ENCODE results near the gene SCFD1.
"Not testable (repeated sequence)": the region's sequence is repeated elsewhere in the genome, so short reads cannot be mapped to it uniquely, and the experiment has no call there.

The SCFD1 gene

DNA sequence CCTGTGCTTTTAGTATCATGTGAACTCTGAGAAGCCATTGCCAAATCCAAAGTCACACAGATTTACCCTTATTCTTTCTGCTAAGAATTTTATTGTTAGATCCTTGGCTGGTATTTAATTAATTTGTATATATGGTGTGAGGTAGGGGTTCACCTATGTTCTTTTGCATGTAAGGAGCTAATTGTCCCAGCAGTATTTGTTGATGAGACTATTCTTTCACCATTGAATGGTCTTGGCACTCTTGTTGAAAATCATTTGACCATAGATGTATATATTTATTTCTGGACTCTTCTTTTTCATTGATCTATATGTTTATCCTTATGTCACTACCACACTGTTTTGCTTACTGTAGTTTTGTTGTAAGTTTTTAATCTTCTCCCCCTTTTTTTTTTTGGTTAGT is 36.9 kb upstream of the SCFD1 start:
- Histone ChIP-seq H3K9me3 (replicated peaks; ENCODE audit: low read length) (no peaks in the 10 kb centered on the region), H3K9ac (ENCODE audit: low read depth, low read length) (no peak overlapping the region), H3K36me3 (ENCODE audit: insufficient read depth, low read length) (peaks cover 14% of the 10 kb centered on the region), H3K27me3 (ENCODE audit: control insufficient read depth, insufficient read depth, low read length) (no peaks in the 10 kb centered on the region), H3K4me1 (ENCODE audit: control insufficient read depth, insufficient read depth, low read length) (peaks cover 6% of the 10 kb centered on the region), H3K4me3 (ENCODE audit: low read length) (no peak overlapping the region), H3K4me2 (ENCODE audit: low read length) (no peak overlapping the region)

DNA sequence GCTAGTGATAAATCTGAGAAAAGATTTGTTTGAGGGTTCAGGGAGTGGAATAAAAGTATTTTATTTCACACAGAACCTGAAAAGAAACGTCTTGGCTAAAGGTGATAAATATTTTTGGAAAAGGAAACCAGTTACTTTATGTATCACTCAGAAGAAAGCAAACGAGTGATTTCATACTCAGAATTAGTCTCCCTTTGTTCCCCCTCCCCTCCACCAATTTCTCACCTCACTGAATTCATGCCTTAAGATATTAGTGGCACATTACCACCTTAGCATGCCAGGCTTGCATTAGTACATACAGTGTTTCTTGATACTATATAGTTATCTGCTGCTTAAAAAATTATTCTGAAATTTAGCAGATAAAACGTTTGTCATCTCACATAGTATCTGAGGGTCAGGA is 35.0 kb upstream of the SCFD1 start:
- Histone ChIP-seq H3K4me1 (ENCODE audit: control insufficient read depth, insufficient read depth, low read length) (no peaks in the 10 kb centered on the region), H3K4me2 (ENCODE audit: low read length) (no peak overlapping the region), H3K36me3 (ENCODE audit: insufficient read depth, low read length) (peaks cover 23% of the 10 kb centered on the region), H3K27me3 (ENCODE audit: control insufficient read depth, insufficient read depth, low read length) (no peaks in the 10 kb centered on the region), H3K9me3 (replicated peaks; ENCODE audit: low read length) (no peaks in the 10 kb centered on the region), H3K4me3 (ENCODE audit: low read length) (no peak overlapping the region), H3K9ac (ENCODE audit: low read depth, low read length) (no peak overlapping the region)

DNA sequence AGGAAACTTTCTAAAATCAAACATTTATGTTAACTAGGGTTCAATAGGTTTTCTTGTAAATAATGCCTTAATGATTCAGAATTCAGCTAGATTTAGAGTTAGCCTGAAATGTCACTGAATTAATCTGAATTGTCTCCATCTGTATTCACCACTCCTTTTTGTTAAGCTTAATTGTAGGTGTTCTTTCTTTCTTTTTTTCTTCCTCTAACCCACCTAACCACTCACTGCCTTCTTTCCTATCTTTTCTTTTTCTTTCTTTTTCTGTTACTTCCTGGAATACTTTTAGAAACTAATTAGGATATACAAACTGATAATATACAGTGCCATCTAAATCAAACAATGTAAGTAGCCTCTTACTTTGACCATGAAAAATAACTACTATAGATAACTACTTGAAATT is 33.2 kb upstream of the SCFD1 start:
- Histone ChIP-seq H3K27me3 (ENCODE audit: control insufficient read depth, insufficient read depth, low read length) (no peaks in the 10 kb centered on the region), H3K4me3 (ENCODE audit: low read length) (no peak overlapping the region), H3K9ac (ENCODE audit: low read depth, low read length) (no peak overlapping the region), H3K4me2 (ENCODE audit: low read length) (no peak overlapping the region), H3K9me3 (replicated peaks; ENCODE audit: low read length) (no peaks in the 10 kb centered on the region), H3K4me1 (ENCODE audit: control insufficient read depth, insufficient read depth, low read length) (no peaks in the 10 kb centered on the region), H3K36me3 (ENCODE audit: insufficient read depth, low read length) (peaks cover 28% of the 10 kb centered on the region)

DNA sequence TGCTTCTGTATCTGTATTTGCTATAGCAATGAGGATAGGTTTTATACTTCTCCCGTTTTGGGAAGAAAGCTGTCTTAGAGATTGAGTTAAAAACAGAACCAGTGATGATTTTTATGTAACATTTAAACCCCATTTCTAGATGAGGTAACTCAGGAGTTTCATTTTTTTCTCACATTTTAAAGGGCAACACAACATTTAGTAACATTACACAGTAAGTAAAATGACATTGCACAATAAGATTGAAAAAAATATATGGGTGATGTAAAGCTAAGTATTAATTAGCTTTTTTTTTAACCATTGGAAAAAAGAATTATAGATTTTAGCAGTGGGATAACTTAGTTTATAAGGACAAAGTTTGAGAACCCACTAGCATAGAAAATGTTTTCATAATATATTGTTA is 25.2 kb upstream of the SCFD1 start:
- no peak overlapping the region for H3K4me3 ChIP-seq (ENCODE audit: low read length)
- H3K4me1 ChIP-seq (ENCODE audit: control insufficient read depth, insufficient read depth, low read length) = no peaks in the 10 kb centered on the region
- no peaks in the 10 kb centered on the region for H3K9me3 ChIP-seq (replicated peaks; ENCODE audit: low read length)
- no peaks in the 10 kb centered on the region for H3K27me3 ChIP-seq (ENCODE audit: control insufficient read depth, insufficient read depth, low read length)
- no peak overlapping the region for H3K4me2 ChIP-seq (ENCODE audit: low read length)
- H3K36me3 ChIP-seq (ENCODE audit: insufficient read depth, low read length) = peaks cover 32% of the 10 kb centered on the region
- H3K9ac ChIP-seq (ENCODE audit: low read depth, low read length) = no peak overlapping the region

DNA sequence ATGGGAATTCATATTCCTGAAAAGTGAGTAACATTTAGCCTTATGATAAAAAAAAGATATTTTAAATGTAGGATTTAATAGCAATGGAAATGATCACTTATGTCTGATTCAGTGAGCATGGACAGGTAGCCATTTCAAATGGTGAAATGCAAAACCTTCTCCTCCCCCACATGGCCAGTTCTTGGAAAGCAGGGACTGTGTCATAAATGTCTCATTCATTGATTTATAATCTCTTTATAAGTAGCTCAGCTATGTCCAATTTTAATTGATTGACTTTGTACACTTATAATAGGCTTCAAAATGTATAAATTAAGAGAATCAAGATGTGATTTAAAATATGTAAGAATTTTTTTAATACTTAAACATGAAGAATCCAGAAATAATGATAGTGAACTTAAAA is 24.6 kb upstream of the SCFD1 start:
- Histone ChIP-seq H3K4me3 (ENCODE audit: low read length) (no peak overlapping the region), H3K27me3 (ENCODE audit: control insufficient read depth, insufficient read depth, low read length) (no peaks in the 10 kb centered on the region), H3K9ac (ENCODE audit: low read depth, low read length) (no peak overlapping the region), H3K36me3 (ENCODE audit: insufficient read depth, low read length) (peaks cover 32% of the 10 kb centered on the region), H3K4me2 (ENCODE audit: low read length) (no peak overlapping the region), H3K9me3 (replicated peaks; ENCODE audit: low read length) (no peaks in the 10 kb centered on the region), H3K4me1 (ENCODE audit: control insufficient read depth, insufficient read depth, low read length) (no peaks in the 10 kb centered on the region)

DNA sequence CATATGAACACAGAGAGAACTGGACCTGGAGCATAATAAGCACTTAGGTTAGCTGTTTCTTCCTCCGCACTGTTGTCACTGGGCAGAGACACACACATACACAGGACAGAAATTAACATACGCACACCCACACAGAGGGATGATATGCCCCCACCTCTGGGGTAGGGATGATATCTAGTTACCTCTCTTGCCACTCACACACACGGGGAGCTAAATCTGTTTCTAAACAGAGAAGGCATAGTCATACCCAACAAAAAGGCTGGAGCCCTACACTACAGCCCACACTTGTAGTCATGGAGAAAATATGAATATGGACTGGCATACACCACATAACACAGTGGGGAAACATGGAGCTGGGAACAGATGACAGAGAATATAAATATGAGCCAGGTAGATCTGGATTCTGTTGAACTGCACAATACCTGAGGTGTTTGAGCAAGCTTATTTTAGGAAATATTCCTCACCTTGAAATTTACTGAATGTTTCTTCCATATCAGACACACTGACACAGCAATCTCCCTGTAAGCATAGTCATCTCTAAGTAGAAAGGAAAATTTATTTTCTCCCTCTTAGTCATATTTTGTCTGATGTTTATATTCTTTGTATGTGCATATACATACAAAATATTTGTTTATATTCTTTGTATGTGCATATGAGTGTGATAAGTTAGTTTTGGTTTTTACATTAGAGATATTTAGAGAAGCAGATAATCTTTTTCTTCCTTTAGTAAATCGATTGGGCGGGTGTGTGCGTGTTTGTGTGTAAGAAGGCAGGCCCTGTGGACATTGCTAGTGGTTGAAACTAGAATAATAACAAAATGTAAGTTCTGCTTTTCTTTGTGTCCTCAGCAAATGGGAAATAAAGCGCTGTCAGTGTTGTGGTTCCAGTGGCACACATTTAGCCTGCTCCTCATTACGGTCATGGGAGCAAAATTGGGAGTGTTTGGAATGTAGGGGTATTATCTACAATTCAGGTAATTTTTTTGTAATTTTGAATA is 20.9 kb upstream of the SCFD1 start:
- H3K4me3 ChIP-seq (ENCODE audit: low read length) = no peak overlapping the region
- H3K9ac ChIP-seq (ENCODE audit: low read depth, low read length) = no peak overlapping the region
- peaks cover 40% of the 10 kb centered on the region for H3K36me3 ChIP-seq (ENCODE audit: insufficient read depth, low read length)
- H3K4me2 ChIP-seq (ENCODE audit: low read length) = no peak overlapping the region
- no peaks in the 10 kb centered on the region for H3K4me1 ChIP-seq (ENCODE audit: control insufficient read depth, insufficient read depth, low read length)
- H3K9me3 ChIP-seq (replicated peaks; ENCODE audit: low read length) = no peaks in the 10 kb centered on the region
- H3K27me3 ChIP-seq (ENCODE audit: control insufficient read depth, insufficient read depth, low read length) = no peaks in the 10 kb centered on the region

DNA sequence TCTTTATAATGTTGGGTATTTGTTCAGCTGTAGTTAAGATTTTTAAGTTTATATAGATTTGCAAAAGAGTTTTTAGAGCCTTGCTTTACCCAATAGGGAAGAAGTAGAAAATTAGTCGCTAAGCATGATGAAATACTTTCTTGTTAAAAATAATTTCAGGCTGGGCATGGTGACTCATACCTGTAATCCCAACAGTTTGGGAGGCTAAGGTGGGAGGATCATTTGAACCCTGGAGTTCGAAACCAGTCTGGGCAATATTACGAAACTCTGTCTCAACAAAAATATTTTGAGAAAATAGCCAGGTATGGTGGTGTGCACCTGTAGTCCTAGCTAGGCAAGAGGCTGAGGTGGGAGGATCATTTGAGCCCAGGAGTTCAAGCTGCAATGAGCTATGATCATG is 18.7 kb upstream of the SCFD1 start:
- Histone ChIP-seq H3K36me3 (ENCODE audit: insufficient read depth, low read length) (peaks cover 45% of the 10 kb centered on the region), H3K9ac (ENCODE audit: low read depth, low read length) (no peak overlapping the region), H3K9me3 (replicated peaks; ENCODE audit: low read length) (no peaks in the 10 kb centered on the region), H3K4me1 (ENCODE audit: control insufficient read depth, insufficient read depth, low read length) (peaks cover 9% of the 10 kb centered on the region), H3K4me2 (ENCODE audit: low read length) (no peak overlapping the region), H3K27me3 (ENCODE audit: control insufficient read depth, insufficient read depth, low read length) (no peaks in the 10 kb centered on the region), H3K4me3 (ENCODE audit: low read length) (no peak overlapping the region)

DNA sequence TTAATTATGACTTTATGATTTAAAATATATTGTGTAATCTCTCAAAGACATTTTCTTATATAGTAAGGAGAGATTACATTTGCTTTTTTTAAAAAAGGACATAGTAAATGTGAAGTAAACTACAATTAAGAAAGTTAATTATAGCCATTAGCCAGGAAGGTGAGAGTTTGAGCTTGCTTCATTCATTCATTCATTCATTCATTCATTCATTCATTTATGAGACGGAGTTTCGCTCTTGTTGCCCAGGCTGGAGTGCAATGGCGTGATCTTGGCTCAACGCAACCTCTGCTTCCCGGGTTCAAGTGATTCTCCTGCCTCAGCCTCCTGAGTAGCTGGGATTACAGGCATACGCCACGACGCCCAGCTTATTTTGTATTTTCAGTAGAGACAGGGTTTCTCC is 17.4 kb upstream of the SCFD1 start:
- H3K9ac ChIP-seq (ENCODE audit: low read depth, low read length); H3K4me3 ChIP-seq (ENCODE audit: low read length); H3K27me3 ChIP-seq (ENCODE audit: control insufficient read depth, insufficient read depth, low read length); H3K9me3 ChIP-seq (replicated peaks; ENCODE audit: low read length); H3K4me2 ChIP-seq (ENCODE audit: low read length): not testable (repeated sequence)
- Histone ChIP-seq H3K4me1 (ENCODE audit: control insufficient read depth, insufficient read depth, low read length) (peaks cover 18% of the 10 kb centered on the region), H3K36me3 (ENCODE audit: insufficient read depth, low read length) (peaks cover 41% of the 10 kb centered on the region)

DNA sequence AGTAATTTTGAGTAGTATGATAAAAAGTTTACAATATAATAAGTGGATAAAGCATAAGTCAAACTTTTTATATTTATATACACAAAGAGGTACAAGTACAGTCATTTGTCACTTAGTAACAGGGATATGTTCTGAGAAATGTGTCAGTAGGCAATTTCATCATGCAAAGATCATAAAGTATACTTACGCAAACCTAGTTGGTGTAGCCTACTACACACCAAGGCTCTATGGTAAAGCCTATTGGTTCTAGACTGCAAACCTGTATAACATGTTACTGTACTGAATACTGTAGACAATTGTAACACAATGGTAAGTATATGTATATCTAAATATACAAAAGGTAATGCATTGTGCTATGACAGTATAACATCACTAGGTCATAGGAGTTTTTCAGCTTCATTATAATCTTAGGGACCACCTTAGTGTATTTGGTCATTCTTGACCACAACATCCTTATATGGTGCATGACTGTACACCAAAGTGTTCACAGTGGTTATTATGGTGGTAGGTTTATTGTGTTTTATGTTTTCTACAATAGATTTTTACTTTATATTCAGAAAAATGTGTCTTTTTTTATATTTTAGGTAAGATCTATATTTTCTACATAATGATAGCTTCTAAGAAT is 14.9 kb upstream of the SCFD1 start:
- no peak overlapping the region for H3K4me3 ChIP-seq (ENCODE audit: low read length)
- peaks cover 25% of the 10 kb centered on the region for H3K36me3 ChIP-seq (ENCODE audit: insufficient read depth, low read length)
- no peaks in the 10 kb centered on the region for H3K27me3 ChIP-seq (ENCODE audit: control insufficient read depth, insufficient read depth, low read length)
- H3K4me1 ChIP-seq (ENCODE audit: control insufficient read depth, insufficient read depth, low read length) = peaks cover 34% of the 10 kb centered on the region
- no peak overlapping the region for H3K9ac ChIP-seq (ENCODE audit: low read depth, low read length)
- H3K9me3 ChIP-seq (replicated peaks; ENCODE audit: low read length) = no peaks in the 10 kb centered on the region
- no peak overlapping the region for H3K4me2 ChIP-seq (ENCODE audit: low read length)

DNA sequence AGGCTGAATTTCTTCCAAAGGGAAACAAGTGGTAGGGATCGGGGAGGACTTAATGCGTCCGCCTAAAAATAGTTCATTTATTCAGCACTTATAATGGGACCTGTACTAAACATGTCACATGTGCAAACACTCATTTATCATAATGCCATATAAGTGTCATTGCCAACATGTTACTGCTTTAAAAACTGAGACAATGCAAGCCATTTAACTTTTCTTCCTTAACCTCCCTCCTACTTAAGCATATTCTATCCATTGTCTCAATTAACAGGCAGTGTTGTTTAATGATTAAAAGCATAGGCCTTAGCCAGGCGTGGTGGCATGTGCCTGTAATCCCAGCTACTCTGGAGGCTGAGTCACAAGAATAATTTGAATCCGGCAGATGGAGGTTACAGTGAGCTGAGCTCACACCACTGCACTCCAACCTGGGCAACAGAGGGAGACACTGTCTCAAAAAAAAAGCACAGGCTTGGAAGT is 13.5 kb upstream of the SCFD1 start:
- Histone ChIP-seq H3K9me3 (replicated peaks; ENCODE audit: low read length) (no peaks in the 10 kb centered on the region), H3K36me3 (ENCODE audit: insufficient read depth, low read length) (peaks cover 27% of the 10 kb centered on the region), H3K9ac (ENCODE audit: low read depth, low read length) (no peak overlapping the region), H3K27me3 (ENCODE audit: control insufficient read depth, insufficient read depth, low read length) (no peaks in the 10 kb centered on the region), H3K4me2 (ENCODE audit: low read length) (no peak overlapping the region), H3K4me3 (ENCODE audit: low read length) (no peak overlapping the region), H3K4me1 (ENCODE audit: control insufficient read depth, insufficient read depth, low read length) (peaks cover 34% of the 10 kb centered on the region)

DNA sequence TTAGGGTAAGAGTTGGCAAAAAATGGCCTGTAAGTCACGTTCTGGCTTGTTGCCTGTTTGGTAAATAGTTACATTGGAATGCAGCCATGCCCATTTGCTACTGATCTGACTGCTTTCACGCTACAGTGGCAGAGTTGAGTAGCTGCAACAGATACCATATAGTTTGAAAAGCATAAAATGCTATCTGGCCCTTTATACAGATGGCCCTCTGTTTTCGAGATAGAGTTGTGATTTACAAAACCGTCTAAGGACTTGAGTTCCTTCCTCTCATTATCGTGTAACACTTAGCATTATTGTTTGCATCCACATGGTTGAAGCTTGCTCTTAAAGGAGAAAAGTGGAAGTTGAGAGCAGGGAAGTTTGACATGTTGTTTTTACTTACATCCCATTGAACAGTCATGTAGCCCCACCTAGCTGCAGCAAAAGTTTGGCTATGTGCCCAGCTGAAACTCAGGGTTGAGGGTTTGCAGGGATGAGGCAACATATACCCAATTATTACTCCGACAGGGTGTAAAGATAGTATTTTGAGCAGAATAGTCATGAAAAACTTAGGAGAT is 11.3 kb upstream of the SCFD1 start:
- peaks cover 34% of the 10 kb centered on the region for H3K4me1 ChIP-seq (ENCODE audit: control insufficient read depth, insufficient read depth, low read length)
- H3K4me2 ChIP-seq (ENCODE audit: low read length) = peak overlapping the region; percentile 62
- peaks cover 19% of the 10 kb centered on the region for H3K36me3 ChIP-seq (ENCODE audit: insufficient read depth, low read length)
- H3K27me3 ChIP-seq (ENCODE audit: control insufficient read depth, insufficient read depth, low read length) = no peaks in the 10 kb centered on the region
- H3K4me3 ChIP-seq (ENCODE audit: low read length) = no peak overlapping the region
- H3K9me3 ChIP-seq (replicated peaks; ENCODE audit: low read length) = no peaks in the 10 kb centered on the region
- no peak overlapping the region for H3K9ac ChIP-seq (ENCODE audit: low read depth, low read length)

Data from skeletal muscle satellite cell (primary cell).